Activated CD8-positive, alpha-beta memory T cell treated with anti-CD3 and anti-CD28 coated beads, Interleukin-2, amount 50 U/mL, for 1 hour (primary cell): ENCODE measurements around the gene KSR1.
"Not testable (repeated sequence)": the region's sequence is repeated elsewhere in the genome, so short reads cannot be mapped to it uniquely, and the experiment has no call there.

Source experiments
- DNase-seq: peaks from one replicate; pipeline ENCODE4 v3.0.0-alpha.2; 2020; ENCODE audit errors: extremely low read depth

Gene KSR1

DNA sequence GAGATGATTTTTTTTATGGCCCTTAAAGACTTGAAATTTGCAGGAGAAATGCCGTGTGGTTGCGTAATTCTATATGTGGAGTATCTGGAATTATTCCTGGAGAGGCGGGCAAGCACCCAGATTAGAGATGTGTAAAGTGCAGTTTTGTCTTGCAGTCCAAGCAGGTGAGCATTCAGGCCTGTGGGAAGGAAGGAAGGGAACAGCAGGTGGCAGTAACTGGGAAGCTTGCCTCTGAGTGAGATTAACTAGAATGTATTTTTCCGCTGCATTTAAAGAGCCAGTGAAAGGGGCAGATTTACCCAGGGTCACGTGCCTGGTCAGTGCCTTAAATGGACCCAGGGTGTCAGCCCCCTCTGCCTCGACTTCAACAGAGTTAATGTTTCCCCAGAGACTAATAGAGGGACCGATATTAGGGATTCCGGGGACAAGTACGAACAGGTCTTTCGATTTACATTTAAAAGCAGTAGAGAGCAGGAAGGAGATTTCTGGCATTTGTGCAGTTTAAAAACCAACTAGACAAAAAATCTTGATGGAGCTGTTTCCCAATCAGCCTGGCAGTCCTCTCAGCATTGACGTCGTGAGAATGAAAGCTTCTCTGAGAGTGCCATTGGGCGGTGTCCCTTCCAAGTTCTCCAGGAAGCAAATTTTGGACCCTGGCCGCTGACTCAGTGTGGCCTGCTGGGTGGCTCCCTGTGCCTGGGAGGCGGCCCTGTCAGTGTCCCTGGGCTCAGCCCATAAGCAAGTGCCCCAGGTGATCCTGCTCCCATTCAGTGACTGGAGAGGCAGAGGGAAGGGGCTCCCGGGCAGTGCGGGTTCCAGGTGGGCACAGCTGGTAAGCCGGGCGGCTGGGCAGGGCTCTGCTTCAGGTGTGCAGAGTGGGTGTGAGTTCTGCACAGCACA, 38.2 kb downstream of the KSR1 start:
- DNase-seq: no peak

- DNase-seq: no peak
Observed at GRCh38 chr17:27495460-27495859, 39.2 kb downstream of the KSR1 start.

DNA sequence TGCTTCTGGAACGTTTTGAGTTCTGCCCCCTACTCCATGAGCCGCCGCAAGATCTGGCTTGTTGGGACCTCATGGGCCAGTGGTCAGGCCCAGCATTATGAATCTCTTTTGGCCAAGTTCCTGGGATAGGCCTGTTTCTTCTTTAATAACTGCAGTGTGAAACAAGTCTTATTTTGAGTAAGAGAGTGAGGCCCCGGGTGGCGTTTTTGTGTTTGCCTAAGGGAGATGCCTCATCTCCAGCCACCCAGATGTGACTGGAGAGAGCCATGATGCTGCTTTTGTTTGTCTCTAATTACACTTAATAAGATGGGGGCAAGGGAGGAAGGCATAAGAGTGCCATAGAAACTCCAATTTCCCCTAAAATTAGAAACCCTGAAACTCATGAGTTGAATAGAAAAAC, 39.8 kb downstream of the KSR1 start:
- no peak for DNase-seq

GRCh38 chr17:27496437-27496943, 40.2 kb downstream of the KSR1 start:
- no peak for DNase-seq

GRCh38 chr17:27496971-27497370, 40.7 kb downstream of the KSR1 start:
- DNase-seq: no peak

GRCh38 chr17:27497696-27498095, 41.4 kb downstream of the KSR1 start:
- no peak for DNase-seq

- DNase-seq: no peak
Observed at GRCh38 chr17:27498615-27499309, 42.5 kb downstream of the KSR1 start.

- no peak for DNase-seq
Observed at GRCh38 chr17:27499451-27500265, 43.4 kb downstream of the KSR1 start.

DNA sequence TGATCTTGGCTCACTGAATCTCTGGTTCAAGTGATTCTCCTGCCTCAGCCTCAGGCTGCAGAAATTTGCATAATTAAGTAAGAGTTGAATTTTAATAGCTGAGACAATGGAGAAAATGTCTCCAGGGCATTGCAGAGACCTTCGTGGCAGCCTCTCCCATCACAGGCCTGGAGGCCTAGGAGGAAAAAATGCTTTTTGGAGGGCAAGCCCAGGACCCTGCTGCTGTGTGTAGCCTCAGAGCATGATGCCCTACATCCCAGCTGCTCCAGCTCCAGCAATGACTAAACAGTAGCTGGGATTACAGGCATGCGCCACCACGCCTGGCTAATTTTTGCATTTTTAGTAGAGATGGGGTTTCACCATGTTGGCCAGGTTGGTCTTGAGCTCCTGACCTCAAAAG, 45.1 kb downstream of the KSR1 start:
- not testable (repeated sequence) for DNase-seq

DNA sequence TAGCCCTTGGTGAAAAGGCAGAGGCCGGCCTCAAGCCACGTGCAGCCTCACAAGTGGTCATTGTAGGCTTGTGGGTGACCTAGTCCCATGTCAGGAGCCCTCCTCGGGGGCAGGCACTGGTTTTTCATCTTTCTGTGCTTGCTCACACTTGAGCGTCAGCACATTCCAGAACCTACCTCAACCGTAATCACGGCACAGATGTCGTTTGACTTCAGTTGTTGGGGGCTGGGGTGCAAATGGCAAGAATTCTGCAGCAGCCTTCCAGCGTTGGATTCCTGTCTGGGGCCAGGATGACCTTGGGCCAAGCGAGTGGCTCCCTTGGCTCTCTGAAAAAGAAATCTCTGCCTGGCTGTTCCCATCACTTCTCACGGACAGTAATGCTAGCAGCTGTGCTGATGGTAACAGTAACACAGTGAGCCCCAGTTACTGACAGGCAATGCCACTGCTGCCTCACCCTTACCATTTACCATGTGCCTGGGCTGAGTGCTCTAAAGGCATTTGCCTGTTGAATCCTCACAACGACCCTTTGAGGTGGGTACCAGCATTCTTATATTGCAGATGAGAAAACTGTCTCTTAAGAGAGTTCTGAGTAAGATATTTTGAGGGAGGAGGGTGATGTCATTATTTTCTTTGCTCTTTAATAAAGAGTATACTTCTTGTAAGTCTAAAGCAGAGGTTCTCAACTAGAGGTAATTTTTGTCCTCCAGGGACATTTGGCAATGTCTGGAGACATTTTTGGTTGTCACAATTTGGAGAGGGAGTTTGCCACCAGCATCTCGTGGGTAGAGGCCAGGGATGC, 46.5 kb downstream of the KSR1 start:
- no peak for DNase-seq

GRCh38 chr17:27503611-27504010, 47.4 kb downstream of the KSR1 start:
- DNase-seq: no peak

DNA sequence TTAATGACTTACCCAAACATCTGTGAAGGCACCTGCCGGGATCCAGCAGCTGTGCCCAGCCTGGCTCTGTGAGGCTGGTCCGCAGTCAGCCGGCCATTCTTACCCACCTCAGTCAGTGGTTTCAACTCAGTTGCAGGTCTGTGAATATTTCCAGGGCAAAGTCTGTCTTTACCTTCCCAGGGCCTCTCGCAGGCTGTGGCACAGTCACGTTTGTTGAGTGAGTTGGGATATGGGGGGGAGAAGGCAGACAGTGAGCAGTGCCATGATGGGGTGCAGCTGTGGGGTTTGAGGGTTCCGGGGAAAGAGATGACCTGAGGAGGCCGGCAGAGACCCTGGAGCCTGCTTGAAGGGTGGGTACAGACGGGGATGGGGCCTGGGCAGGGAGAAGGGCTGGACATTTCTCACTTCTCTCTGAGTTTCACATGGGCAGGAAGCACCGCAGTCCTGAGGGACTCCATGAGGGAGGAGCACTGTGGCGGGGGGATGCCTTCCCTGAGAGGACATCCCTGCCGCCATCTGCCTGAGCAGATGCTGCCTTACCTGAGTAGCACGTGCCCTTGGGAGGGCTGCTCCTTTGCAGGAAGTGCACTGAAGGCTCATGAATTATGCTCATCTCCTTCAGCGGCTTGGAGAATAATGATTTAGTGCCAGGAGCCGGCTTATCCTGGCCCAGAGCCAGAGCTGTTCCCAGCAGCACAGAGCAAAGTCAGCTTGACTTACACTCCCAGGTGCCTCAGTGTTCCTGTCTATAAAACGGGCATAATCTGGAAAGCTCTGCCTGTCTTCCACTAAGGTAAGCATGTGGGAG, 48.1 kb downstream of the KSR1 start:
- DNase-seq: no peak

DNA sequence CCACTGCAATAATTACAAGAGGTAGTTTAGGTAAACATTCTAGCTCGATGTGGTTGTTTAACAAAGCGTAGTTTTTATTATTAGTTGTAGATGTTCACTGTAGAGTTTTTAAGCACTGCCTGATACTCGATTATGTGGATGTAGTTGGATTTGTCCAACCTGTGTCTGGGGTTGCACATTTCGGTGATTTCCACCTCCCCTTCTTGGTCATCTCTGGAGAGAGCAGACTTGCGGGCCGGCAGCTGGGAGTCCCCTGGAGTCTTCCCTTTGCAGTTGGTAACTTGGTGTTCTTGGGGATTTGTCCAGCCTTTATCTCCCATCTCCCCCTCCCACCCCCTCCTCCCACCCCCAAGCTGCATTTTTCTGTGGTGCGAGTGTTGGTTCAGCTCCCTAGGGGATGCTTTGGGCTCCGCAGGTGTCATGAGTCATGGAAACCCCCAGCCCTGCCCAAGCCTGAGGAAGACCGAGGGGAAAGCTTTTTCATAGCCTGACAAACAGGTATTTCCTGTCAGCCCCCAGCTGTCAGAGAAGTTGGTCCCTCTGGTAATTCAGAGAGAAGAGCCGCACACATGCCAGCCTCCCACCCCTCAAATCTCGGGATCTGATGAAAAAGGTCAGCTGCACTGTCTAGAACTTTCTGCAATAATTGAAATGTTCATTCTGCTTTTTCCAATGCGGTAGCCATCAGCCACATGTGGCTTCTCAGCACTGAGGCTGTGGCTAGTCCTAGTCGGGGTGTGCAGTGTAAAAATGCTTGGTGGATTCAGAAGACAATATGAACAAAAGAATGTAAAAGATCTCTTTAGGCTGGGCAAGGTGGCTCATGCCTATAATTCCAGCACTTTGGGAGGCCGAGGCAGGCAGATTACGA, 50.3 kb downstream of the KSR1 start:
- DNase-seq: no peak

GRCh38 chr17:27511168-27511883, 55.1 kb downstream of the KSR1 start:
- DNase-seq: no peak

DNA sequence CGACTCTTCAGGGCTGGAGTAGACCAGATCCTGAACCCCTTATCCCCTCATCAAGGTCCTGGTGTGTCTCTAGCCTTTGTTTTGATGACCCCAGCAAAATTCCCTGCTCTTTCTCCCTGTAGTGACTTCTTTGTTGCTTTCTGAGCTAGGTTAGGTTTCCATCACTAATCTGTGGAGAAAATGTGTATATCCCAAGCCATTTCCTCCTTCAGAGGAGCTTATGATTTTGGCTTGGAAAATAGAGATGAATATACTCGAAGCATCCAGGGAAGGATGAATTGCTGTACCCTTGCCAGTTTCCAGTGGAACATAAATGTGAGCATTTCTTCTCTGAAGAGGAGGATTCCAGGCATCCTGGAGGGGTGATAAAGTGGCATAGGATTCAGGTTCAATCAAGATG, 55.8 kb downstream of the KSR1 start:
- no peak for DNase-seq

- no peak for DNase-seq
Observed at GRCh38 chr17:27512511-27513346, 56.5 kb downstream of the KSR1 start.

DNA sequence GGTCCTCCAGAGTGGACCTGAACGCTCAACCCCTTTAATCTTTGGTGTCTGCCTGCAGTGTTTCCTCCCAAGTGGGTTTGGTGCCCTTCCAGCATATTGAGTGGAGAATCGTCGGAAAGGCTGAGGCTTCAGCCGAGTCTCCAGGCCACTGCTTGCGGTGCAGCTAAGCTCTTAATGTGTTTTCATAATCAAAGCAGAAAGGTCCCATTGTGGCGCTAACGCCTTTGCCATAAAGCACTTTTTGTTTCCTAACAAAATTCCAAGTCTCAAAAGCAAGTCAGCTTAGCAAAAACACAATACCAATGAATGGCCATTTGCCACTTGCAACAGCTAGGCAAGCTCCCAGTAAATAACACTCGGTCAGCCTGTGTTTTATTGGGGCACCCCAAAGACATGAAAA, 57.6 kb downstream of the KSR1 start:
- no peak for DNase-seq
